ENCODE measurements around the gene TRPV4.

GRCh38 chr12:109863847-109864712, 30.9 kb upstream of the TRPV4 start:
- no peak for TF ChIP-seq CTCF (IDR thresholded peaks at IDR 0.05)
- TF ChIP-seq POLR2A (IDR thresholded peaks at IDR 0.05) = no peak

Measured in vagina (tissue), 2 donors.